ENCODE measurements around the gene SHPK. TPM values are rescaled to one million over a fixed set of nuclear protein-coding genes. Genes with fewer than 3 reads are reported as not detected.

SHPK gene
- total RNA-seq, 1 donor: 4.7 TPM

DNA sequence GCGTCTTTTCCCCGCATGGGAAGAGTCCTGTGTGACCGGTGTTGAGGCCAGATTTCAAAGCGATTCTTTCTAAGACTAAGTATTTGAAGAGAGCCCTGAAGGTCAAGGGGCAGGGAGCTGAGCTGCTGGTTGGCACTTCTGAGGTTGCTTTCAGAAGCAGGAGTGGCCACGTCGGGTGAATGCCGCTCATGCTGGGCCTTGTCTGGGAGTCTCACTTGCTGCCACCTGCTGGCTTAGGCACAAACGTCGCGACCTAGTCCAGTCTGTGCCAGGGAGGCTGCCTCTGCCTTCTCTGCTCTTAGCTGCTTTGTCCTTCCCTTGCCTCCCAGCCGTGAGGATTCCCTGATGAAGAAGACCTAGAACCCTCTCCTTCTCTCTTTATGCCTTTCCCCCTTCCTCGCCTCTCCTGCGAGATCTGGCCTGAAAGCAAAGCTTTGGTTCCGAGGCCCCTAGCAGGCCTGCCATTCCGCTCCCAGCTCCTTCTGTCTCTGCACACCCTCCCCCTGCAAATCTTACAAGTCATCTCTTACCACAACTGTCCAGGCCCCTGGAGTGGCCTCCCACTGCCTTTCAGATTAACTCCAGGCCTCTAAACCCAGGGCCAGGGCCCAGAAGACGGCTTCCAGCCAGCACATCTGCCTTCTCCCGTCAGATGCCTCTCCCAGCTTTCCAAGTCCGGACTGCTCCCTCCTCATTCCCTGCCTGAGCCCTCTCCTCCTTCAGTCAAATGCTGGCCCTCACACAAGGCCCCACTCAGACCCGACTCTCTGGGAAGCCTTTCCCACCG, 11.9 kb upstream of the SHPK start:
- no peaks in the 10 kb centered on the region for H3K9me3 ChIP-seq (ENCODE audit: low read depth, low read length)
- peaks cover 6% of the 10 kb centered on the region for H3K4me1 ChIP-seq (ENCODE audit: insufficient read depth, low read length)
- no peak overlapping the region for H3K4me3 ChIP-seq (ENCODE audit: low read length)
- no peaks in the 10 kb centered on the region for H3K27me3 ChIP-seq (ENCODE audit: insufficient read depth, low read length)

DNA sequence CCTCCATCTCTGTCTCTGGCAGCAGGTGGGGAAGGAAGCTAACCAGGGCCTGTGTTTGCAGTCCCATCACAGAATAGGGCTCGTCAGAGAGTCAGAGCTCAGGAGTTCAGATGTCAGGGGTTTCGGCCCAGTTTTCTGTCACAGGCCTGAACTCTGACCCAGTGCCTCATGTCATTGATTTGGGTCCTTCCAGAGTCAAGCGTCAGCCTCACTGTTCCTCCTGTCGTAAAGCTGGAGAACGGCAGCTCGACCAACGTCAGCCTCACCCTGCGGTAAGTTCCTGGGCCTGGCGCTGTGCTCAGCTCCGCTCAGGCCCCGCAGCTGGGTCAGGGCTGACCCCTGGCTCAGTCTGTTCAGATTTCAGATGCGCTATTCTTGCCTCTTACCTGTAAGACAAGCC, 11.2 kb upstream of the SHPK start:
- H3K4me1 ChIP-seq (ENCODE audit: insufficient read depth, low read length): peaks cover 6% of the 10 kb centered on the region
- no peak overlapping the region for H3K4me3 ChIP-seq (ENCODE audit: low read length)
- no peaks in the 10 kb centered on the region for H3K9me3 ChIP-seq (ENCODE audit: low read depth, low read length)
- no peaks in the 10 kb centered on the region for H3K27me3 ChIP-seq (ENCODE audit: insufficient read depth, low read length)

DNA sequence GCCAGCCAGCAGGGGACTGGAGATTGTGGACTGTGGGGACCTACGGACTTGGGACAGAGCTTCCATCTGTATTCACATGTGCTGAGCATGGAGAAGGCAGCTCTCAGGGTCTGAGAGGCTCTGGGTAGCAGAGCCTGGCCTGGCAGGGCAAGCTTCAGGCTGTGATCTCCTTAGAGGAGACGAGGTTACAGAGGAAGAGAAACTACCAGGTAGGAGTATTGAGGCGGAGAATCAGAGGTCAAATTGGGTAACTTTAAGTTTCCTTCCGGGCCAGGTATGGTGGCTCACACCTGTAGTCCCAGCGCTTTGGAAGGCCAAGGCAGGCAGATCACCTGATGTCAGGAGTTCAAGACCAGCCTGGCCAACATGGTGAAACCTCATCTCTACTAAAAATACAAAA, 9.3 kb upstream of the SHPK start:
- no peak overlapping the region for H3K4me3 ChIP-seq (ENCODE audit: low read length)
- no peaks in the 10 kb centered on the region for H3K27me3 ChIP-seq (ENCODE audit: insufficient read depth, low read length)
- peaks cover 13% of the 10 kb centered on the region for H3K4me1 ChIP-seq (ENCODE audit: insufficient read depth, low read length)
- H3K9me3 ChIP-seq (ENCODE audit: low read depth, low read length): no peaks in the 10 kb centered on the region

DNA sequence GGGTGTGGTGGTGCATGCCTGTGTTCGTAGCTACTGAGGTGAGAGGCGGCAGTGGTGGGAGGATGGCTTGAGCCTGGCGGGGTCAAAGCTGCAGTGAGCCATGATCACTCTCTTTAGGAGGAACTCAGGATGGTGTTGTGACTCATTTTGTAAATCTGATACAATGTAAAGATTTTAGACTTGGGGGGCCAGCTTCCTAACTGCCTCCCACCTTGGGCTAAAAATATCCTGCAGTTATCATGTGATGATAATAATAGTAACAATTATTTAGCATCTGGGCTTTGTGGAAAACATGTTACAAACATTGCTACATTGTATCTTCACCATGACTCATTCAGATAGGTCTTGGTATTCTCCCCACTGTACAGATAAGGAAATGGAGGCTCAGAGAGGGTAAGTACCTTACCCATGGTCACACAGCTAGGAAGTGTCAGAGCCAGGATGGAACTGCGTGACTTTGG, 7.9 kb upstream of the SHPK start:
- H3K4me1 ChIP-seq (ENCODE audit: insufficient read depth, low read length): peaks cover 27% of the 10 kb centered on the region
- no peak overlapping the region for H3K4me3 ChIP-seq (ENCODE audit: low read length)
- no peaks in the 10 kb centered on the region for H3K9me3 ChIP-seq (ENCODE audit: low read depth, low read length)
- no peaks in the 10 kb centered on the region for H3K27me3 ChIP-seq (ENCODE audit: insufficient read depth, low read length)

DNA sequence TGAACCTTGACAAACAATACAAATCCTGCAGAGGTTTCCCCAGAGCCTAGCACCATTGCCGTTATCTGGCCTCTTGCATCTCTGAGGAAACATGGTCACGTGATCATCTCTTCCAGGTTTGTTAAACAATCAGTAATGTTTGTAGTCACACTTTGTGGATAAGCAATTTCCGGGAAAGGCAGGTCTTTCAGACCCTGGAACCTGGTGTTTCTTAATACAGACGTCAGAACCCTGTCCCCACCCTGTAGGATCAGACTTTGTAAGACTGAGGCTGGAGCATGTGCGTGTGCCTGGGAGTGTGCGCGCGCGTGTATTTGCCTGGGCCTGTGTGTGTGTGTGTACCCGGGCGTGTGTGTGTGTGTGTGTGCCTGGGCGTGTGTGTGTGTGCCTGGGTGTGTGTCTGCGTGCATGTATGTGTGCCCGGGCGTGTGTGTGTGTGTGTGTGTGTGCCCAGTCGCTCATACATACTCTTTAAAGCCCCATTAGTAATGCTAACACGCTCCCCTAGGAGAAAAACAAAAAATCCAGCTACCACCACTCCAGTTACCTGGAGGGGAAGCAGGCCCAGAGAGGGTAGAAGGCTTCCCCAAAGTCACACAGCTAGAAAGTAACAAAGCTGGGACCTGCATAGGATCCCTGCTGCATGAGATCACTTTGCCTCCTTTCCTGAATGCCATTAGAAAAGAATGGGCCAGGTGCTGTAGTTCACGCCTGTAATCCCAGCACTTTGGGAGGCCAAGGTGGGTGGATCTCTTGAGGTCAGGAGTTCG, 5.9 kb upstream of the SHPK start:
- Histone ChIP-seq H3K27me3 (ENCODE audit: insufficient read depth, low read length) (no peaks in the 10 kb centered on the region), H3K4me1 (ENCODE audit: insufficient read depth, low read length) (peaks cover 36% of the 10 kb centered on the region), H3K9me3 (ENCODE audit: low read depth, low read length) (no peaks in the 10 kb centered on the region), H3K4me3 (ENCODE audit: low read length) (no peak overlapping the region)

DNA sequence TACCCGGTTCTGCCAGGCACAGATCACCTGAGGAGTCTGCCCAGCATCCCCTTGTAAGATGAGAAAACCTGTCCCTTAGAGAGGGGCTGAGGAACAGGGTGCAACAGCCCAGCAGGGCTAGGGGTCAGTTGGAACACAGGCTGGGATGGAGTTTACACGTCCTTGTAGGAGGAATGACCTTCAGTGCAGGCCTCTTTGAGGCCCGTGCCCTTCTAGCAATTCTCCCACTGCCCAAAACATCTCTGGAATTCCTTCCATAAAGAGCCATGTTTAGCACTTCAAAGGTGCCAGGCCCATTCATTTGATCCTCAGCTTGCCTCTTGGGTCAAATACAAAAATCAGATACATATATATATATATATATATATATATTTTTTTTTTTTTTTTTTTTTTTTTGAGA, 5.0 kb upstream of the SHPK start:
- Histone ChIP-seq H3K4me1 (ENCODE audit: insufficient read depth, low read length) (peaks cover 34% of the 10 kb centered on the region), H3K4me3 (ENCODE audit: low read length) (no peak overlapping the region), H3K9me3 (ENCODE audit: low read depth, low read length) (no peaks in the 10 kb centered on the region), H3K27me3 (ENCODE audit: insufficient read depth, low read length) (no peaks in the 10 kb centered on the region)

DNA sequence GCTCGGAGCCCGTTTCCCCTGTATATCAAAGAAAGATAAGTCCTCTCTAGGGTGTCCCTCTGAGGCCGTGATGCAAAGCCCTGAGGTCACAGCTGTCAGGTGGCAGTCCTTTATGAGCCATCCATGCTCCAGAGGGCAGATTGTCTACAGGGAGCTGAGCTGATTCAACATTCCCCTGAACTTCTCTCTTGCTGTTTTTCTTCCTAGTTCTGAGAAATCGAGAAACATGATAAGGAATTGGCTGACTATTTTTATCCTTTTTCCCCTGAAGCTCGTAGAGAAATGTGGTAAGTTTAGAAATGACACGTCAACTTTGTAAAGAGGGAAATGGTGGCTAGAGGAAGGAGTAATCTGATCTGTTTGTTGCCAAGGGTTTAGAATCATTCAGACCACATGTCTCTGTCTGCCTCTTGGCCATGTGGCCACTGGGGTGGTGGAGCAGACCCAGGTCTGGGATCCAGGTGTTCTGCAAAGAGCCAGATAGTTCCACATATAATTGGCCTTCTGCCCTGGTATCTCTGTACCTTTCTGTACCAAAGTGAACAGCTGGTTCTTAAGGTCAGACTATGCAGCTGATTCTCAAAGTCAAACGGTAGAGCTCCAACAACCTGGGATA, 4.0 kb upstream of the SHPK start:
- no peaks in the 10 kb centered on the region for H3K27me3 ChIP-seq (ENCODE audit: insufficient read depth, low read length)
- H3K4me3 ChIP-seq (ENCODE audit: low read length): no peak overlapping the region
- no peaks in the 10 kb centered on the region for H3K9me3 ChIP-seq (ENCODE audit: low read depth, low read length)
- peaks cover 39% of the 10 kb centered on the region for H3K4me1 ChIP-seq (ENCODE audit: insufficient read depth, low read length)

DNA sequence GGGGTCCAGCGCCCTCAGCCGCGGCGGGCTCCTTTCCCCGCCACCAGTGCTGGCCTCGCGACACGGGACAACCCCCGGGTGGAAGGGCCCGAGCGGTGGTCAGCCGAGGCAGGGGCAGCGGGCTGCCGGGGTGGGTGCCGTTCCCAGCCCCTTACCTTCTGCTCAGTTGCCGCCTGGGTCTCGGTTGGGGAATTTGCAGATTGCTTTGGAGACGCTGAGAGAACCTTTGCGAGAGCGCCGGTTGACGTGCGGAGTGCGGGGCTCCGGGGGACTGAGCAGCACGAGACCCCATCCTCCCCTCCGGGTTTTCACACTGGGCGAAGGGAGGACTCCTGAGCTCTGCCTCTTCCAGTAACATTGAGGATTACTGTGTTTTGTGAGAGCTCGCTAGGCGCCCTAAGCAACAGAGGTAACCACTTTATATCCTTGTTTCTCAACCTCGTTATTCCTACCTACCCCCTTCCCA, 891 bp upstream of the SHPK start:
- peak overlapping the region; percentile 80 for H3K4me3 ChIP-seq (ENCODE audit: low read length)
- no peaks in the 10 kb centered on the region for H3K9me3 ChIP-seq (ENCODE audit: low read depth, low read length)
- H3K4me1 ChIP-seq (ENCODE audit: insufficient read depth, low read length): peaks cover 46% of the 10 kb centered on the region
- no peaks in the 10 kb centered on the region for H3K27me3 ChIP-seq (ENCODE audit: insufficient read depth, low read length)

DNA sequence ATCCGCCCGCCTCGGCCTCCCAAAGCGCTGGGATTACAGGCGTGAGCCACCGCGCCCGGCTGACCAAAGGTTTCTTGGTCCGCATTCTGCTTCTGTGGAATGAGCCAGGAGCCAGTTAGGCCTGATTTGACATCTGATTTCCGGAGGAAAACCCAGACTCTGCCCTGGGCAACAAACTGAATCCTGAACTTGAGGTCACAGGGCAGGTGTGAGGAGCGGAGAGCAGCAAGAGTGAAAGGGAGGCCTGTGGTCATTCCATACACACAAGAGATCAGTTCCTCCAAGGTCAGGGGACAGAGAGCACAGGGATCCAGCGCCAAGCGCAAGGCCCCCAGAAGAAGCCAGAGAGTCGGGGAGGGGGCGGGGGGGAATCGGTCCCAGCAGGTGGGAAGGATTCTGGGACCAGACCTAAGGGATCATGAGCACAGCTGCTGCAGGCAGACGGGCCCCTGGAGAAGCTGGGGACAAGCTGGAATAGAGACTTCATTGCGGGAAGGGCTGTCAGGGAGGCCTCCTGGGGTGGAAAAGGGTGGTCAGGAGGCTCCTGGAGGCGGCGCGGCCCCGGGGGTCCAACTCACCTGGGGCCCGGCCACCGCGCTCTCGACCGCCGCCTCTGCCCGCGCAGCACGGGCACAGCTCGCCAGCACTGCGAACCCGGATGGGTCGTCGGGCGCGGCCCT, 436 bp downstream of the SHPK start:
- H3K4me3 ChIP-seq (ENCODE audit: low read length): peak overlapping the region; percentile 80
- peaks cover 42% of the 10 kb centered on the region for H3K4me1 ChIP-seq (ENCODE audit: insufficient read depth, low read length)
- H3K27me3 ChIP-seq (ENCODE audit: insufficient read depth, low read length): no peaks in the 10 kb centered on the region
- H3K9me3 ChIP-seq (ENCODE audit: low read depth, low read length): no peaks in the 10 kb centered on the region

DNA sequence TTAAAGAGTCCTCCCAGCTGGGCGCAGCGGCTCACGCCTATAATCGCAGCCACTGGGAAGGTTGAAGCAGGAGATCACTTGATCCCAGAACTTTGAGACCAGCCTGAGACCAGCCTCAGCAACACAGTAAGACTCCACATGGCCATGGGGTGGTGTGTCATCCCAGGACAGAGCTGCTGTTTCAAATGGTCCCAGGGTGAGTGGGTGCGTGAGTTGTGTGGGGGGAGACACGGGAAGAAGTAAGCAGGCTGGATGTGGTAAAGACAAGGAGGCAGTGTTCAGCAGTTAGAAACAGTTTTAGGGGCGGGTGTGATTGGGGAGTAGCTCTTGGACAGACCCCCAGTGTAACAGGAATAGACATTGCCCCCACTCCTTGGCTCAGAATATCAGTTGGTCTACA, 3.8 kb downstream of the SHPK start:
- Histone ChIP-seq H3K27me3 (ENCODE audit: insufficient read depth, low read length) (no peaks in the 10 kb centered on the region), H3K4me3 (ENCODE audit: low read length) (no peak overlapping the region), H3K4me1 (ENCODE audit: insufficient read depth, low read length) (peaks cover 20% of the 10 kb centered on the region), H3K9me3 (ENCODE audit: low read depth, low read length) (no peaks in the 10 kb centered on the region)

DNA sequence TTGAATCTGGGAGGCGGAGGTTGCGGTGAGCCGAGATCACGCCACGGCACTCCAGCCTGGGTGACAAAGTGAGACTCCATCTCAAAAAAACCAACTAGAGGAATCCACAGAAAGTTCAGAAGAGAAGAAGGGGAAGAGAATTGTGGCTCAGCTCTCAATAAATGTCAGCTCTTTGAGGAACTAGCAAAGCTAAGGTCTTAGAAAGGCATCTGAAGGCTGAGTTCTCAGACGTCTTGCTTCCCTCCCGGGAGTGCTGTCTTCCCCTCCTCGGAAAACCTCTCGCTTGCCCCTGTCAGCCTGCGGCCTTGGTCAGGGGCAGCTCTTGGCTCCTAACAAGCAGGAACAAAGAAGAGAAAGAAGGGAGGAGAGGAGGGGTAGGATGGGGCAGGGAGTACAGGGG, 5.3 kb downstream of the SHPK start:
- Histone ChIP-seq H3K9me3 (ENCODE audit: low read depth, low read length) (no peaks in the 10 kb centered on the region), H3K4me3 (ENCODE audit: low read length) (no peak overlapping the region), H3K4me1 (ENCODE audit: insufficient read depth, low read length) (peaks cover 14% of the 10 kb centered on the region)

DNA sequence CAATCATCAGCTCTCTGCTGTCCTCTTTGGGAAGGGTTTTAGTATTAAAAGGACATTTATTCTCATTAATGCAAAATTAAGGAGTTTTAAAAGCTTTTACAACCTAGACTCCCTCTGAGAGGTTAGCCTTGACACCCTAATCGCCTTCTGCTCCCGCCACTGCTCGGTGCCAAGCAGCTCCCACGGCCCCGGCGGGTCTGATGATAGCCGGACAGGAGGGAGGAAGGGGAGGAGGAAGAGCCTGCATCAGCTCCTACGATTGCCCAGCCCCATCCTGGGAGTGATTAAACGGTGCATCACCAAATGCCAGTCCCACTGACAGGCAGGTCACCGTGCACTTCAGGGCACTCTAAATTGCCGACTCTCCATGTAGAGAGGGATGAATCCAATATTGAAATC, 8.3 kb downstream of the SHPK start:
- Histone ChIP-seq H3K9me3 (ENCODE audit: low read depth, low read length) (no peaks in the 10 kb centered on the region), H3K4me1 (ENCODE audit: insufficient read depth, low read length) (no peaks in the 10 kb centered on the region), H3K27me3 (ENCODE audit: insufficient read depth, low read length) (no peaks in the 10 kb centered on the region), H3K4me3 (ENCODE audit: low read length) (no peak overlapping the region)

More for the DNA sequence above, 5.3 kb downstream of the SHPK start:
- no peaks in the 10 kb centered on the region for H3K27me3 ChIP-seq (ENCODE audit: insufficient read depth, low read length)

DNA sequence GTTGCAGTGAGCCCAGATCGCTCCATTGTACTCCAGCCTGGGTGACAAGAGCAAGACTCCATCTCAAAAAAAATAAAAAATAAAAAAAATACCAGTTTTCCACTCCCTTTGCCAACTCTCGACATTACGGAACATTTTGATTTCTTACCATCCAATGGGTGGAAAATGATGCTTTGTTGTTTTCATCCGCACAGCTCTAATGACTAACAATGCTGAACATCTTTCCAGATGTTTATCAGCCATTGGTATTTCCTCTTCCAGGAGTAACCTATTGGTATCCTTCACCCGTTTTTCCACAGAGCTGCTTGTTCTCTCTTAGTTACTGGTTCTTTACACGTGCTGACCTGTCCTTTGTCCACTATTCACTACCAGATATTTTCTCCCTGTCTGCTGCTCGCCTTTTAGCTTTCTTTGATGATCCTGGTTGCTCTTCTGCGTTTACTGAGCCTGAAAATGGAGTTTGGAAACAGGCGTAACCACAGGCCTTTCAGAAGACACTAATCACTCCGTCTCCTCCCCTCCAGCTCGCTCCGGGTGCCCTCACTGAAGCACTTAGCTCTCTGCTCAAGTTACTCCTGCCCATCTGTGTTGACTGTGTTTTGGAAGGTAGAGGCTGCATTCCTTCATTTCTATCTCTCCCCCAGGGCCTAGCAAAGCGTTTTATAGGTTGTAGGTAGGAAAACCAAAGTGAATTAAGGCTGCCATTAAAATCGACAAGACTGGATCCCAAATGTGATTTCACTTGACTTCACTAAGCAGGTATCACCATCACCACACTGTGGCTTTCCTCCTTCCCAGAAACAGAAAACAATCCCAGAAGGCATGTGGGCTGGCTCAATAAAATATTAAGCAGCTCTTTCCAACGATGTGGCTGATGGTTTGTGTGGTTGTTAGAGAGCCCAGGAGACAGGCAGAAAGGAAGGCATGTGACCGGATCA, 8.9 kb downstream of the SHPK start:
- Histone ChIP-seq H3K4me3 (ENCODE audit: low read length) (no peak overlapping the region), H3K27me3 (ENCODE audit: insufficient read depth, low read length) (no peaks in the 10 kb centered on the region), H3K4me1 (ENCODE audit: insufficient read depth, low read length) (no peaks in the 10 kb centered on the region), H3K9me3 (ENCODE audit: low read depth, low read length) (no peaks in the 10 kb centered on the region)

DNA sequence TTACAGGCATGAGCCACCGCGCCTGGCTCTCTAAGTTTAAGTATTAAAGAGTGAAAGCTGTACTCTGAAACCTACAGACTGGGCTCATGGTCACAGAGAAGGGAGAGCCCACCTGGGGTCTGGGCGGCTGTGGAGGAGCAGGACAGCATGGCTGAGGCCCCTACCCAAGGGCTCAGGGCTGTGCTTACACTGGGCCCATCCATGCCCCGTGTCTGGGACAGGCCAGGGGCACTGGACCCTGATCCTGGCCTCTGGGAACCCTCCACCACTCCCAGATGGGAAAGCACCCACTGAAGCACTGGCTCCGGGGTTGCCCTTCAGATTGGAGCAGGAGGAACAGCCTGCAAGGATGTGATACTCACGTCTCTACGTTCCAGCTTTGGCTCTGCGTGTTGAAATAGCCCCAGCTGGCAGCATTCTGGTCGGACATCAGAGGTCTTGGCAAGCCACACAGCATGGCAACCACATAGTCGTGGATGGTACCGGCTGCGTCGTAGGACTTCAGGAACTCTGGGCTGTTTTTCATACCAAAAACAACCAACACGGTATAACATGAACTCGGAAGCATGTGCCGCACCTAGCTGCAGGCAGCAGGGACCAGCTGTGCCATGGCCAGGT, 13.0 kb downstream of the SHPK start:
- no peaks in the 10 kb centered on the region for H3K9me3 ChIP-seq (ENCODE audit: low read depth, low read length)
- no peaks in the 10 kb centered on the region for H3K4me1 ChIP-seq (ENCODE audit: insufficient read depth, low read length)
- H3K27me3 ChIP-seq (ENCODE audit: insufficient read depth, low read length): no peaks in the 10 kb centered on the region
- H3K4me3 ChIP-seq (ENCODE audit: low read length): no peak overlapping the region

All from mononuclear cell (primary cell).